Endothelial cell (in vitro differentiated cells): Measurements from ENCODE around the gene EPS8. TPM values are rescaled to one million over a fixed set of nuclear protein-coding genes. Genes with fewer than 3 reads are reported as not detected.

Experiments used
- DNase-seq: peaks from one replicate; pipeline ENCODE4 v3.0.0; 2021; ENCODE audit warnings: low spot score
- H3K27ac Mint-ChIP-seq: one replicate; pipeline ENCODE4 v1.8.0; 2021; ENCODE audit warnings: mixed read lengths, inconsistent platforms; ENCODE audit not compliant: unreplicated experiment
- H3K27me3 Mint-ChIP-seq: one replicate; pipeline ENCODE4 v1.8.0; 2021; ENCODE audit warnings: mild to moderate bottlenecking, moderate library complexity, mixed read lengths, inconsistent platforms; ENCODE audit not compliant: unreplicated experiment
- H3K36me3 Mint-ChIP-seq: one replicate; pipeline ENCODE4 v1.8.0; 2021; ENCODE audit warnings: mild to moderate bottlenecking, low read depth, mixed read lengths, inconsistent platforms; ENCODE audit not compliant: unreplicated experiment
- H3K4me1 Mint-ChIP-seq: one replicate; pipeline ENCODE4 v1.8.0; 2021; ENCODE audit warnings: mild to moderate bottlenecking, mixed read lengths, inconsistent platforms; ENCODE audit not compliant: unreplicated experiment
- H3K4me3 Mint-ChIP-seq: one replicate; pipeline ENCODE4 v1.8.0; 2021; ENCODE audit warnings: mild to moderate bottlenecking, mixed read lengths, inconsistent platforms; ENCODE audit not compliant: unreplicated experiment
- H3K9me3 Mint-ChIP-seq: one replicate; pipeline ENCODE4 v1.8.0; 2021; ENCODE audit warnings: mixed read lengths, inconsistent platforms; ENCODE audit not compliant: unreplicated experiment
- CTCF ChIP-seq: fragments of 200-600 bp; sonication (generic); IDR thresholded peaks from one replicate; pipeline ENCODE4 v1.5.0; 2021; ENCODE audit warnings: antibody characterized with exemption; ENCODE audit not compliant: unreplicated experiment
- total RNA-seq: library from RNA; stranded (reverse); fragmentation: NEBNext Ultra II Directional; extraction: Animal tissue kit (Norgen Biotek cat#: 25700); gene quantifications from one replicate; pipeline ENCODE4 v1.2.1, GENCODE V29; 2021; ENCODE audit not compliant: unreplicated experiment

EPS8 gene
- total RNA-seq, 1 donor from 2014 or later: 2.7 TPM

GRCh38 chr12:15677228-15677627 is 112.0 kb downstream of the EPS8 start:
- H3K9me3 Mint-ChIP-seq: no peaks in the 10 kb centered on the region
- no peaks in the 10 kb centered on the region for H3K27me3 Mint-ChIP-seq
- H3K4me1 Mint-ChIP-seq: no peaks in the 10 kb centered on the region
- DNase-seq: no peak
- H3K4me3 Mint-ChIP-seq: no peak overlapping the region
- no peak overlapping the region for H3K27ac Mint-ChIP-seq
- TF ChIP-seq CTCF: no peak
- H3K36me3 Mint-ChIP-seq: no peaks in the 10 kb centered on the region

- Mint-ChIP-seq H3K4me3 (no peak overlapping the region), H3K4me1 (no peaks in the 10 kb centered on the region), H3K27me3 (no peaks in the 10 kb centered on the region), H3K27ac (no peak overlapping the region), H3K9me3 (no peaks in the 10 kb centered on the region), H3K36me3 (no peaks in the 10 kb centered on the region)
- TF ChIP-seq CTCF: no peak
- no peak for DNase-seq
Measured at GRCh38 chr12:15672671-15673270, 116.4 kb downstream of the EPS8 start.

GRCh38 chr12:15670756-15671155 is 118.4 kb downstream of the EPS8 start:
- H3K4me3 Mint-ChIP-seq: no peak overlapping the region
- H3K4me1 Mint-ChIP-seq: no peaks in the 10 kb centered on the region

GRCh38 chr12:15669256-15669948 is 119.8 kb downstream of the EPS8 start:
- Mint-ChIP-seq H3K36me3 (no peaks in the 10 kb centered on the region), H3K4me1 (no peaks in the 10 kb centered on the region), H3K9me3 (no peaks in the 10 kb centered on the region), H3K4me3 (no peak overlapping the region), H3K27me3 (no peaks in the 10 kb centered on the region), H3K27ac (no peak overlapping the region)
- TF ChIP-seq CTCF: no peak
- no peak for DNase-seq

More at GRCh38 chr12:15670756-15671155, 118.4 kb downstream of the EPS8 start:
- Mint-ChIP-seq H3K27ac (no peak overlapping the region), H3K27me3 (no peaks in the 10 kb centered on the region), H3K36me3 (no peaks in the 10 kb centered on the region), H3K9me3 (no peaks in the 10 kb centered on the region)
- TF ChIP-seq CTCF: no peak
- no peak for DNase-seq

- TF ChIP-seq CTCF: no peak
- no peak for DNase-seq
- H3K4me3 Mint-ChIP-seq: no peak overlapping the region
- H3K27me3 Mint-ChIP-seq: no peaks in the 10 kb centered on the region
- H3K36me3 Mint-ChIP-seq: no peaks in the 10 kb centered on the region
- no peaks in the 10 kb centered on the region for H3K4me1 Mint-ChIP-seq
- H3K9me3 Mint-ChIP-seq: no peaks in the 10 kb centered on the region
- H3K27ac Mint-ChIP-seq: no peak overlapping the region
Measured at GRCh38 chr12:15664491-15664890, 124.7 kb downstream of the EPS8 start.
